UCSD-AML1 (cell line): ENCODE measurements around the gene UBALD1.

Experiments used
- DNase-seq: peaks from one replicate; lab custom pipeline; 2025; ENCODE audit not compliant: unreplicated experiment; lab: John Stamatoyannopoulos, UW

UBALD1 gene

GRCh38 chr16:4561596-4561995 is 53.1 kb downstream of the UBALD1 start:
- DNase-seq: no peak
